Neutrophil (primary cell): ENCODE data around the gene CCDC89.

Experiments
- H3K27ac ChIP-seq: fragments of 200-600 bp; sonication (generic); 2 replicates; pipeline ENCODE4 v1.5.1; 2016; ENCODE audit warnings: mild to moderate bottlenecking, moderate library complexity
- H3K27me3 ChIP-seq: fragments of 200-600 bp; sonication (generic); 2 replicates; pipeline ENCODE4 v1.6.0; 2016; ENCODE audit warnings: mild to moderate bottlenecking
- H3K36me3 ChIP-seq: fragments of 200-600 bp; sonication (generic); 2 replicates; pipeline ENCODE4 v1.5.1; 2017
- H3K4me1 ChIP-seq, 2 experiments: fragments of 200-600 bp in 1 of 2; sonication (generic) in 1 of 2; 1 replicate in 1 of 2; 2 replicates in 1 of 2; pipeline versions ENCODE4 v1.5.1 to v1.6.1; 2013 to 2016; ENCODE audit warnings: low read depth in 1 of 2, low read length in 1 of 2, mild to moderate bottlenecking in 1 of 2, moderate library complexity in 1 of 2; ENCODE audit not compliant: control insufficient read depth in 1 of 2, insufficient read depth in 1 of 2
- H3K4me3 ChIP-seq, 2 experiments: fragments of 200-600 bp in 1 of 2; sonication (generic) in 1 of 2; 1 replicate in 1 of 2; 2 replicates in 1 of 2; pipeline ENCODE4 v1.5.1; 2013 to 2016; ENCODE audit warnings: low read depth in 1 of 2, low read length in 1 of 2, mild to moderate bottlenecking in 1 of 2, moderate library complexity in 1 of 2
- H3K9me3 ChIP-seq: fragments of 200-600 bp; sonication (generic); 2 replicates; pipeline ENCODE4 v1.5.1; 2016
- CTCF ChIP-seq: fragments of 200-600 bp; sonication (generic); IDR thresholded peaks from 2 replicates; pipeline ENCODE4 v1.5.1; 2016; ENCODE audit warnings: antibody characterized with exemption

The CCDC89 gene

DNA sequence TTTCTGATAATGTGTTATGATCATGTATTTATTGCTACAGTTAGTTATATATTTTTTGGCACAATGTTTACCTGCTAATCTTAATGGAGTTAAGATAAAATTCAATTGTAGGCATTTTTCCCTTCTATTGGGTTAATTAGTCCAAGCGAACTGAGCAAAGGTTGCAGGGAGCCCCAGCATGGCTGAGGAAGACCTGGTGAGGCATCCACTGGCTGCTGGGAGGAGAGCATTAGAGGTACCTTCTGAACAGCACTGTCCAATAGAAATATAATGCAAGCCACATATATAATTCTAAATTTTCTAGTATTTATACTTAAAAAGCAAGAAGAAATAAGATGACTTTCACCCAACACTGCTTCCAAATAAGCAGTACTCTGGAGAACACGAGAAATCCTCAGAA lies 38.9 kb downstream of the CCDC89 start:
- Histone ChIP-seq H3K9me3 (no peaks in the 10 kb centered on the region), H3K4me3 (peak overlapping the region; percentile 83), H3K36me3 (no peaks in the 10 kb centered on the region), H3K27me3 (peaks cover 41% of the 10 kb centered on the region), H3K27ac (peak overlapping the region; percentile 84), H3K4me1 (peaks cover 13 to 16% of the 10 kb centered on the region in 2 experiments)
- TF ChIP-seq CTCF = no peak

DNA sequence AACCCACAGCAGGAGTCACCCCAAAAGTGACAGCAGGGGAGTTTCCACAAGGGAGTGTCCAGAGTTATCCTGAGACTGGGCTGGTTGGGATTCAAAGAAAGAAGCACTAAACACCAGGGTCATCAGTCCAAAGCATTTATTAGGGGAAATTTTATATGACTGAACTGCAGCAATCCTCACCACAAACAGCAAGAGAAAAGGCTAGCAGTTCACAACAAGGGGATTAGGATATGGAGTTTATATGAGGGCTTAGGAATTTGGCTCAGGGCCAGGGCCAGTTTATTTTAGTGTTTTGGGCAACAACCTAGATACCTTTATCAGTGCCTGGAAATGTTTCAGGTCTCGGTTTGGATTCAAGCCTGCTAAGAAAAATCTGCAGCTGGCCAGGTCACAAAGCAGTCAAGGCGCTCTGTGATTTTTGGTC lies 42.8 kb downstream of the CCDC89 start:
- Histone ChIP-seq H3K27me3 (peaks cover 59% of the 10 kb centered on the region), H3K4me1 (peaks cover 10 to 13% of the 10 kb centered on the region in 2 experiments), H3K9me3 (no peaks in the 10 kb centered on the region), H3K36me3 (no peaks in the 10 kb centered on the region), H3K4me3 (no peak overlapping the region), H3K27ac (no peak overlapping the region)
- TF ChIP-seq CTCF = no peak

DNA sequence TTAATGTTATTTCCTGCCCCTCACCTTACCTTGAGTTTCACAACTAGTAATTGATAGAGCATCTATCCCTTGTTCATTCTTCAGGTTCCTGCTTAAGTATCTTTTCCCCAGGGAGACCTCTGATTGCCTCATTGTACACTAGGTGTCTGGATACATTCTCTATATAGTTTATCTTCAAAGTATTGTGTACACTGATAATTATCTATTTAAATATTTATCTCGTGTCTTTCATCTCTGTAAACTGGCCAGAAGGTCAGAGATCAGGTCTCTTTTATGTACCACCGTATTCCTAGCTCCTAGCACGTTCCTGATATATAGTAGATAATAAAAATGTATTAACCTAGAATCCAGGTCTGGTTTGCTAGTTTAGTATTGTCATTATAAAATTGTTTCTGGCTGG lies 51.2 kb downstream of the CCDC89 start:
- no peak overlapping the region for H3K27ac ChIP-seq
- H3K27me3 ChIP-seq = no peaks in the 10 kb centered on the region
- no peak for TF ChIP-seq CTCF
- no peak overlapping the region for H3K4me3 ChIP-seq
- no peaks in the 10 kb centered on the region for H3K9me3 ChIP-seq
- peaks cover 32% of the 10 kb centered on the region for H3K36me3 ChIP-seq
- no peaks in the 10 kb centered on the region for H3K4me1 ChIP-seq
